CD14-positive monocyte (primary cell): Measurements from ENCODE around the gene CHRNA9. TPM values are rescaled to one million over a fixed set of nuclear protein-coding genes. Genes with fewer than 3 reads are reported as not detected.

Source experiments
- DNase-seq, 3 donors: peaks; one replicate each; pipeline ENCODE4 v3.0.0-alpha.2; 2011 to 2022
- H2AFZ ChIP-seq: 2 replicates; pipeline ENCODE4 v1.6.0; 2012; ENCODE audit warnings: mild to moderate bottlenecking, low read depth, low read length, inconsistent platforms; ENCODE audit not compliant: insufficient read depth, poor library complexity, severe bottlenecking
- H3K27ac ChIP-seq, 2 donors: 1 replicate in 1 of 2; 2 replicates in 1 of 2; pipeline ENCODE4 v1.5.1; 2012 to 2013; ENCODE audit warnings: low read length in 2 of 2, control low read depth in 1 of 2, inconsistent platforms in 1 of 2, low read depth in 1 of 2, mild to moderate bottlenecking in 1 of 2
- H3K27me3 ChIP-seq, 2 donors: one replicate each; pipeline versions ENCODE4 v1.6.0 to v1.6.1; 2011 to 2013; ENCODE audit warnings: low read length in 2 of 2; ENCODE audit not compliant: control insufficient read depth in 2 of 2, insufficient read depth in 2 of 2
- H3K36me3 ChIP-seq, 2 donors: replicated peaks in 1 of 2; 1 replicate in 1 of 2; 2 replicates in 1 of 2; pipeline versions ENCODE4 v1.5.1 to v1.6.1; 2012 to 2013; ENCODE audit warnings: low read length in 2 of 2, control low read depth in 1 of 2, inconsistent platforms in 1 of 2, mild to moderate bottlenecking in 1 of 2; ENCODE audit not compliant: insufficient read depth in 2 of 2, control insufficient read depth in 1 of 2
- H3K4me1 ChIP-seq, 2 donors: 1 replicate in 1 of 2; 2 replicates in 1 of 2; pipeline versions ENCODE4 v1.5.1 to v1.6.1; 2012 to 2013; ENCODE audit warnings: low read length in 2 of 2, control low read depth in 1 of 2, inconsistent platforms in 1 of 2, mild to moderate bottlenecking in 1 of 2, moderate library complexity in 1 of 2; ENCODE audit not compliant: insufficient read depth in 2 of 2, control insufficient read depth in 1 of 2
- H3K4me2 ChIP-seq: replicated peaks from 2 replicates; pipeline ENCODE3; 2012; ENCODE audit warnings: low read length, moderate library complexity, mild to moderate bottlenecking; ENCODE audit not compliant: poor library complexity, severe bottlenecking; ENCODE audit errors: extremely low read depth
- H3K4me3 ChIP-seq, 3 experiments: fragments of 200-600 bp in 1 of 3; sonication (generic) in 1 of 3; replicated peaks in 1 of 3; 1 replicate in 2 of 3; 2 replicates in 1 of 3; pipeline ENCODE4 v1.5.1; 2011 to 2013; ENCODE audit warnings: low read length in 3 of 3, mild to moderate bottlenecking in 3 of 3, control low read depth in 2 of 3, low read depth in 2 of 3, inconsistent platforms in 1 of 3, moderate library complexity in 1 of 3
- H3K79me2 ChIP-seq: 2 replicates; pipeline ENCODE4 v1.6.0; 2012; ENCODE audit warnings: mild to moderate bottlenecking, control low read depth, inconsistent platforms, low read length, moderate library complexity; ENCODE audit not compliant: insufficient read depth
- H3K9ac ChIP-seq: 2 replicates; pipeline ENCODE4 v1.6.0; 2017; ENCODE audit warnings: low read length, mild to moderate bottlenecking; ENCODE audit not compliant: insufficient read depth, poor library complexity, severe bottlenecking
- H3K9me3 ChIP-seq, 2 donors: replicated peaks in 1 of 2; 1 replicate in 1 of 2; 2 replicates in 1 of 2; pipeline versions ENCODE4 v1.5.1 to v1.6.1; 2012 to 2013; ENCODE audit warnings: low read length in 2 of 2, control low read depth in 1 of 2; ENCODE audit not compliant: control insufficient read depth in 1 of 2, insufficient read depth in 1 of 2
- H4K20me1 ChIP-seq: 2 replicates; pipeline ENCODE4 v1.6.0; 2012; ENCODE audit warnings: mild to moderate bottlenecking, low read length, control low read depth, moderate library complexity; ENCODE audit not compliant: insufficient read depth
- H3K27ac Mint-ChIP-seq, 7 donors: one replicate each; pipeline ENCODE4 v1.8.0; 2020; ENCODE audit warnings: mild to moderate bottlenecking in 7 of 7, mixed read lengths in 7 of 7, moderate library complexity in 6 of 7, inconsistent platforms in 2 of 7
- H3K27me3 Mint-ChIP-seq, 3 donors: one replicate each; pipeline ENCODE4 v1.8.0; 2021 to 2022; ENCODE audit warnings: low read depth in 3 of 3, mild to moderate bottlenecking in 3 of 3, mixed read lengths in 3 of 3, moderate library complexity in 3 of 3, inconsistent platforms in 1 of 3
- H3K36me3 Mint-ChIP-seq, 2 donors: one replicate each; pipeline ENCODE4 v1.8.0; 2020; ENCODE audit warnings: mixed read lengths in 2 of 2, inconsistent platforms in 1 of 2, mild to moderate bottlenecking in 1 of 2
- H3K4me1 Mint-ChIP-seq: one replicate; pipeline ENCODE4 v1.8.0; 2020; ENCODE audit warnings: mild to moderate bottlenecking, mixed read lengths
- H3K4me3 Mint-ChIP-seq, 2 donors: one replicate each; pipeline ENCODE4 v1.8.0; 2020; ENCODE audit warnings: mild to moderate bottlenecking in 2 of 2, mixed read lengths in 2 of 2, moderate library complexity in 1 of 2
- H3K9me3 Mint-ChIP-seq, 7 donors: one replicate each; pipeline ENCODE4 v1.8.0; 2020 to 2022; ENCODE audit warnings: mixed read lengths in 7 of 7, mild to moderate bottlenecking in 6 of 7, moderate library complexity in 6 of 7, inconsistent platforms in 2 of 7
- WGBS: methylation state at CpG from one replicate; pipeline ENCODE4 v1.1.5; 2013; ENCODE audit warnings: missing lambda C conversion rate; ENCODE audit not compliant: insufficient coverage; 5-methylcytosine and 5-hydroxymethylcytosine counted together
- intact Hi-C, 2 donors: fragments of 100-400 bp; cut with micrococcal nuclease; formaldehyde crosslinking; loops; one replicate each; pipeline versions ENCODE4 v1.15.0 to v1.15.1; 2023
- polyA plus RNA-seq, 3 donors: library from polyadenylated mRNA; depleted of rRNA in 1 of 3; unstranded in 2 of 3; stranded (reverse) in 1 of 3; fragments of 300-500 nt in 2 of 3; fragments of >200 nt in 1 of 3; fragmentation: Illumina TruSeq in 2 of 3; gene quantifications; 1 replicate in 2 of 3; 2 replicates in 1 of 3; pipeline ENCODE4 v1.2.3, GENCODE V29; 2012 to 2021
- TF ChIP-seq, protein P1 (sequence below): fragments of 200-600 bp; IDR thresholded peaks from one replicate; pipeline ENCODE4 v1.8.0; 2022; ENCODE audit warnings: antibody characterized with exemption, mild to moderate bottlenecking

CHRNA9 gene
- polyA plus RNA-seq, 3 donors: not detected

DNA sequence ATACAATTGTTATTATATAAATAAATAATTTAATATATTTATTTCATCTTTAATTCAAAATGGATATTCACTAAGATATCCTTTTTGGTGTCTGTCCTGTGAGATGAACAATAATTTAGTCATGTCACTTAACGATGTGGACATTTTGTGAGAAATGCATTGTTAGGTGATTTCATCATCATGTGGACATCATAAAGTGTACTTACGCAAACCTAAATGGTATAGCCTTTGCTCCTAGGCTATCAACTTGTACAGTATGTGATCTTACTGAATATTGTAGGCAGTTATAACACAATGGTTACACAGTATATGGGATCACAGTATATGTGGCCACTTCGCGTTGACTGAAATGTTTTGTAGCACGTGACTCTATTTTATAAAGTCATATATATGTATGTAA lies 20.2 kb upstream of the CHRNA9 start:
- no peak overlapping the region for H3K4me2 ChIP-seq
- H3K36me3 Mint-ChIP-seq: no peaks in the 10 kb centered on the region
- peaks cover 4 to 12% (median 8%) of the 10 kb centered on the region in 3 donors for H3K27me3 Mint-ChIP-seq
- peaks cover 25 to 35% of the 10 kb centered on the region in 2 donors for H3K4me1 ChIP-seq
- intact Hi-C loops: loop anchor here in 1 of 2 donors (5.0 kb wide), 1 partner anchor 258 kb away; the partner anchor contains the start of gene N4BP2
- H3K27ac Mint-ChIP-seq: peak overlapping the region in 1 of 7 donors; percentile 98
- peaks cover 37% of the 10 kb centered on the region for H3K4me1 Mint-ChIP-seq
- H2AFZ ChIP-seq: no peak overlapping the region
- H3K9me3 Mint-ChIP-seq: peaks cover 0 to 6% (median 0%) of the 10 kb centered on the region in 7 donors
- H4K20me1 ChIP-seq: no peaks in the 10 kb centered on the region
- TF ChIP-seq, protein P1, sequence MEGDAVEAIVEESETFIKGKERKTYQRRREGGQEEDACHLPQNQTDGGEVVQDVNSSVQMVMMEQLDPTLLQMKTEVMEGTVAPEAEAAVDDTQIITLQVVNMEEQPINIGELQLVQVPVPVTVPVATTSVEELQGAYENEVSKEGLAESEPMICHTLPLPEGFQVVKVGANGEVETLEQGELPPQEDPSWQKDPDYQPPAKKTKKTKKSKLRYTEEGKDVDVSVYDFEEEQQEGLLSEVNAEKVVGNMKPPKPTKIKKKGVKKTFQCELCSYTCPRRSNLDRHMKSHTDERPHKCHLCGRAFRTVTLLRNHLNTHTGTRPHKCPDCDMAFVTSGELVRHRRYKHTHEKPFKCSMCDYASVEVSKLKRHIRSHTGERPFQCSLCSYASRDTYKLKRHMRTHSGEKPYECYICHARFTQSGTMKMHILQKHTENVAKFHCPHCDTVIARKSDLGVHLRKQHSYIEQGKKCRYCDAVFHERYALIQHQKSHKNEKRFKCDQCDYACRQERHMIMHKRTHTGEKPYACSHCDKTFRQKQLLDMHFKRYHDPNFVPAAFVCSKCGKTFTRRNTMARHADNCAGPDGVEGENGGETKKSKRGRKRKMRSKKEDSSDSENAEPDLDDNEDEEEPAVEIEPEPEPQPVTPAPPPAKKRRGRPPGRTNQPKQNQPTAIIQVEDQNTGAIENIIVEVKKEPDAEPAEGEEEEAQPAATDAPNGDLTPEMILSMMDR: no peak
- no peak overlapping the region for H3K4me3 Mint-ChIP-seq
- H3K4me3 ChIP-seq: no peak overlapping the region
- no peaks in the 10 kb centered on the region for H3K27me3 ChIP-seq
- no peak overlapping the region for H3K9ac ChIP-seq
- no peaks in the 10 kb centered on the region for H3K79me2 ChIP-seq
- H3K9me3 ChIP-seq: no peaks in the 10 kb centered on the region
- 40% methylated on average over 1 of the region's 5 CpGs for WGBS
- H3K27ac ChIP-seq: peak overlapping the region in 1 of 2 donors; percentile 92
- H3K36me3 ChIP-seq: no peaks in the 10 kb centered on the region
- peak; percentile 84 to 95 (median 91) for DNase-seq

DNA sequence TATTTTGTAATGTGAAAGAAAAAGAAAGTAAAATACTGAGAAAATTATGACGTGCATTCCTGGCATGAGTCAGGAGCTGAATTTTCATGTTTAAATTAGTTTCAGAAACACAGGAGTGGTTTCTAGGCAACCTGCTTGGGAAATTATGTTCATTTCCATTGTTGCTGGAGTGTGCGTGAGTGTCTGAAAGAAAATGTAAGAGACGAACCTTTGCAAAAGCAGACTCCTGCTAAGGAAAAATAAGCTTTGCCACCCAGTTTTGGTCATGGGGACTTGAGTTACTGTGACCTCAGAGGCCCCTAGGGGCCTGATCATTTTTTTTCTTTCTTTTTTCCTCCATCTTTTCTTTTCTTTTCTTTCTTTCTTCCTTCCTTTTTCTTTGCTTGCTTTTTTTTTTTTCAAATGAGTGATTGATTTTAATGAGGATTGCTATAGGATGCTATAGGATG lies 18.8 kb upstream of the CHRNA9 start:
- 8% methylated on average over 3 of the region's 3 CpGs for WGBS
- Histone ChIP-seq H3K27ac (peak overlapping the region; percentile 48 to 92), H3K9ac (peak overlapping the region; percentile 66), H3K36me3 (no peaks in the 10 kb centered on the region), H3K79me2 (no peaks in the 10 kb centered on the region), H3K9me3 (no peaks in the 10 kb centered on the region), H3K4me3 (peak overlapping the region in 2 of 3 experiments; percentile 14 to 58), H4K20me1 (no peaks in the 10 kb centered on the region), H3K4me1 (peaks cover 25 to 35% of the 10 kb centered on the region in 2 donors), H2AFZ (no peak overlapping the region), H3K27me3 (no peaks in the 10 kb centered on the region), H3K4me2 (peak overlapping the region; percentile 70)
- H3K27ac Mint-ChIP-seq: peak overlapping the region; percentile 98 to 100 (median 98)
- intact Hi-C loops: loop anchor here in 1 of 2 donors (5.0 kb wide), 1 partner anchor 259 kb away; the partner anchor contains the start of gene N4BP2
- H3K4me3 Mint-ChIP-seq: peak overlapping the region; percentile 72 to 84
- H3K4me1 Mint-ChIP-seq: peaks cover 35% of the 10 kb centered on the region
- DNase-seq: peak; percentile 89 to 98 (median 96)
- TF ChIP-seq, protein P1: no peak
- H3K36me3 Mint-ChIP-seq: no peaks in the 10 kb centered on the region
- peaks cover 0 to under 1% (median 0%) of the 10 kb centered on the region in 7 donors for H3K9me3 Mint-ChIP-seq
- H3K27me3 Mint-ChIP-seq: peaks cover 1 to 10% (median 2%) of the 10 kb centered on the region in 3 donors
